Vagina (tissue), 2 donors: Measurements from ENCODE around the gene SREBF2.

Source experiments
- POLR2A ChIP-seq, 2 donors: fragments of 450-650 bp; IDR thresholded peaks; one replicate each; pipeline ENCODE4 v1.6.1; 2017; ENCODE audit warnings: antibody characterized with exemption in 2 of 2, mild to moderate bottlenecking in 2 of 2, moderate library complexity in 2 of 2
- TF ChIP-seq, protein P1 (sequence below), 3 experiments: fragments of 450-650 bp in 2 of 3; fragments of 200-600 bp in 1 of 3; sonication (generic) in 1 of 3; IDR thresholded peaks; one replicate each; pipeline ENCODE4 v1.5.1; 2017 to 2019; ENCODE audit warnings: antibody characterized with exemption in 3 of 3, mild to moderate bottlenecking in 2 of 3, moderate library complexity in 2 of 3

DNA sequence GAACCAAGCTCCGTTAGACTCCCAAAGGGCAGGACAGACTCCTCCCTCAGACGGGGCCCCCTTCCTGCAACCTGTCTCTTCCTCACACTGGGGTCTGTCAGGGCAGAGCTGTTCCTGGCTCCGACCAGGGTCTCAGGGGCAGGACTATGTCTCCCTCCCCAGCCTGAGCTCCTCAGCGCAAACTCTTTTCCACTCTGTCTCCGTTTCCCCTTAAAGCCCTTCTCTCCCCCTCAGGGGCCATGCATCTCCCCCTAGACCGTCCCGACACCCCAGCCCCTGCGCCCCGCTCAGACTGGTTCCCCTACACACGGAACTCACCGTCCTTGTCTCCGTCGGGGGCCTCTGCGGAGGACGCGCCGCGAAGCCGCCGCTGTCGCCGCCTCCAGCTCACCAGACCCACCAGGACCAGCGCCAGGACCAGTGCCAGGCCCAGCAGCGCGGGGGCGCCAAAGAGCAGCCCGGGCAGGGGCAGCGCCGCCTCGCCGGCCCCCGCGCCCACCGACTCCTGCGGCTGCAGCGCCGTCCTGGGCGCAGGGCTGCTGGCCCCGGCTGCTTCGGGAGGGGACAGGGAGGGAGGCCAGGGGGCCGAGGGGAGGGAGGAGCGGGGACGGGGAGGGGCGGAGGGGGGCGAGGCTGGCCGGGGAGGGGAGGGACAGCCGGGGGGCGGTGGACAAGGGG is 93.0 kb downstream of the SREBF2 start:
- TF ChIP-seq, protein P1, sequence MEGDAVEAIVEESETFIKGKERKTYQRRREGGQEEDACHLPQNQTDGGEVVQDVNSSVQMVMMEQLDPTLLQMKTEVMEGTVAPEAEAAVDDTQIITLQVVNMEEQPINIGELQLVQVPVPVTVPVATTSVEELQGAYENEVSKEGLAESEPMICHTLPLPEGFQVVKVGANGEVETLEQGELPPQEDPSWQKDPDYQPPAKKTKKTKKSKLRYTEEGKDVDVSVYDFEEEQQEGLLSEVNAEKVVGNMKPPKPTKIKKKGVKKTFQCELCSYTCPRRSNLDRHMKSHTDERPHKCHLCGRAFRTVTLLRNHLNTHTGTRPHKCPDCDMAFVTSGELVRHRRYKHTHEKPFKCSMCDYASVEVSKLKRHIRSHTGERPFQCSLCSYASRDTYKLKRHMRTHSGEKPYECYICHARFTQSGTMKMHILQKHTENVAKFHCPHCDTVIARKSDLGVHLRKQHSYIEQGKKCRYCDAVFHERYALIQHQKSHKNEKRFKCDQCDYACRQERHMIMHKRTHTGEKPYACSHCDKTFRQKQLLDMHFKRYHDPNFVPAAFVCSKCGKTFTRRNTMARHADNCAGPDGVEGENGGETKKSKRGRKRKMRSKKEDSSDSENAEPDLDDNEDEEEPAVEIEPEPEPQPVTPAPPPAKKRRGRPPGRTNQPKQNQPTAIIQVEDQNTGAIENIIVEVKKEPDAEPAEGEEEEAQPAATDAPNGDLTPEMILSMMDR (IDR thresholded peaks at IDR 0.05), result peak in 1 of 3 experiments; percentile 36
- TF ChIP-seq POLR2A (IDR thresholded peaks at IDR 0.05), result no peak
